Measurements from ENCODE around the gene NACA2. TPM values are rescaled to one million over a fixed set of nuclear protein-coding genes. Genes with fewer than 3 reads are reported as not detected.

NACA2 gene
- total and polyA plus RNA-seq, 2 of the 13 experiments (the other 11 are each of a cell fraction or from before 2014, with no cell fraction given), result 0.21 TPM; not detected in 1

GRCh38 chr17:61579961-61580360 is 11.1 kb downstream of the NACA2 start (continued):
- TF ChIP-seq ZNF800 (CRISPR knock-in tag; IDR thresholded peaks at IDR 0.05), result peak; percentile 74; the same call in 1 of the 2 replicates
- peak; percentile 41; the same call in 1 of the 2 replicates for TF ChIP-seq FOXJ3 (CRISPR knock-in tag; IDR thresholded peaks at IDR 0.05; ENCODE audit: borderline replicate concordance)
- no peak for TF ChIP-seq RNF219 (CRISPR knock-in tag; IDR thresholded peaks at IDR 0.05)
- no peak for TF ChIP-seq PHF5A (CRISPR knock-in tag; IDR thresholded peaks at IDR 0.05; ENCODE audit: low read depth, unreplicated experiment)
- peak; percentile 45; the same call in 1 of the 2 replicates for TF ChIP-seq ZFX (CRISPR knock-in tag; IDR thresholded peaks at IDR 0.05; ENCODE audit: low read depth)
- TF ChIP-seq HES4 (CRISPR knock-in tag; IDR thresholded peaks at IDR 0.05; ENCODE audit: borderline replicate concordance), result no peak
- 0 out of 2 replicates have a peak, but pooled peaks have one; percentile 34 for TF ChIP-seq MED1 (CRISPR knock-in tag; IDR thresholded peaks at IDR 0.05)
- 0 out of 2 replicates have a peak, but pooled peaks have one; percentile 33 for TF ChIP-seq CREM (IDR thresholded peaks at IDR 0.05)
- no peak for TF ChIP-seq CREM (CRISPR knock-in tag; IDR thresholded peaks at IDR 0.05)
- TF ChIP-seq ARNT2 (CRISPR knock-in tag; IDR thresholded peaks at IDR 0.05; ENCODE audit: low read depth), result no peak
- no peak for TF ChIP-seq ZFP36L2 (CRISPR knock-in tag; IDR thresholded peaks at IDR 0.05)
- TF ChIP-seq ZBTB14 (CRISPR knock-in tag; IDR thresholded peaks at IDR 0.05), result no peak
- TF ChIP-seq RAD21 (CRISPR knock-in tag; IDR thresholded peaks at IDR 0.05), result peak; percentile 64
- no peak for TF ChIP-seq CBFB (CRISPR knock-in tag; IDR thresholded peaks at IDR 0.05)
- no peak for TF ChIP-seq LCORL (IDR thresholded peaks at IDR 0.05)
- TF ChIP-seq LCORL (CRISPR knock-in tag; IDR thresholded peaks at IDR 0.05), result no peak
- no peak for TF ChIP-seq ZXDC (CRISPR knock-in tag; IDR thresholded peaks at IDR 0.05)
- no peak for TF ChIP-seq FOXM1 (CRISPR knock-in tag; IDR thresholded peaks at IDR 0.05)

Measured in HepG2 (cell line).